ENCODE measurements around the gene PI16.

The PI16 gene

GRCh38 chr6:36954262-36954931, at the start of gene PI16:
PI16 (plus strand) TSS chr6:36954738; CDS start chr6:36954761, 23 bp downstream.
- no peaks in the 10 kb centered on the region for H3K36me3 ChIP-seq (ENCODE audit: control insufficient read depth, insufficient read depth, low read length)
- H3K9me3 ChIP-seq (ENCODE audit: control insufficient read depth, insufficient read depth, low read depth, low read length), result no peaks in the 10 kb centered on the region
- no peak within 1 kb of the TSS for H3K27ac ChIP-seq (ENCODE audit: low read depth, low read length)
- no peak within 1 kb of the TSS for H3K9ac ChIP-seq (ENCODE audit: low read length)
- H3K4me1 ChIP-seq (ENCODE audit: control insufficient read depth, insufficient read depth, low read length), result peaks cover 8% of the 10 kb centered on the region
- H3K4me3 ChIP-seq (ENCODE audit: low read depth, low read length), result no peak within 1 kb of the TSS
- no peaks in the 10 kb centered on the region for H3K27me3 ChIP-seq (ENCODE audit: control insufficient read depth, insufficient read depth, low read length)

- Histone ChIP-seq H3K27me3 (ENCODE audit: control insufficient read depth, insufficient read depth, low read length) (no peaks in the 10 kb centered on the region), H3K9ac (ENCODE audit: low read length) (no peak overlapping the region), H3K4me3 (ENCODE audit: low read depth, low read length) (no peak overlapping the region), H3K27ac (ENCODE audit: low read depth, low read length) (no peak overlapping the region), H3K4me1 (ENCODE audit: control insufficient read depth, insufficient read depth, low read length) (no peaks in the 10 kb centered on the region), H3K9me3 (ENCODE audit: control insufficient read depth, insufficient read depth, low read depth, low read length) (no peaks in the 10 kb centered on the region), H3K36me3 (ENCODE audit: control insufficient read depth, insufficient read depth, low read length) (peaks cover 13% of the 10 kb centered on the region)
Observed at GRCh38 chr6:36904851-36905393, 49.6 kb upstream of the PI16 start.

DNA sequence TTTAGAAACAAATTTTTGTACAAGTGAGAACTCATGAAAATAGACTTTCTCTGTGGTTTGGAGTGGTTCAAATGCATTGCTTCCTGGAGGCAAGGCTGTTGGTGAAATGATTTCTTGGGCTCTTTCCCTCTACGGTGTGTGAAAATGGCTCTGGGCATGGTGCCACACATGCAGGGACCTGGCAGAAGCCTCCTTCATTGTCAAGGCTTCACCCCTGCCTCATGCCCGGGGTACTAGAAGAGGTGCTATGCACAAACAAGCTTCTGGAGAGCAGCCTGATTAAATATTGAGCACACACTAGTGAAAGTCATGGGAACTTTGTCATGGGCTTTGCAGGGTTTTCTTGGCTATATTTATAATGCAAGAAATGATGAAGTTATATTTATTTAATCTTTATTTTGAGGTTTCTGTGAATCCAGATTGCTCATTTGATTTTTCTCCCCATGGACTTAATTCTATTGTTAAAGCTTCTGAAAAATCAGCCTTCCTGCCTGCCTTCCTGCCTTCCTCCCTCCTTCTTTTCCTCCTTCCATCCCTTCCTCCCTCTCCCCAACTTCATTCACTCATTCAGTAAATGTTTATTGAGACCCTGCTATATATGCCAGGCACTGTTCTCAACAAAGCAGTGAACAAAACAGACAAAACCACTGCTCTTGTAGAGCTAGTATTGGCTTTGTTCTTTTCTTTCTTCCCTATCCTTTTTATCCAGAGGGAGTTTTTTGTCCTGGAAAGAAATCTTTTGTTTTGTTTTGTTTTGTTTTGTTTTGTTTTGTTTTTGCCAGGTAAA, 47.8 kb upstream of the PI16 start:
- H3K27ac ChIP-seq (ENCODE audit: low read depth, low read length), result no peak overlapping the region
- H3K9ac ChIP-seq (ENCODE audit: low read length), result no peak overlapping the region
- no peaks in the 10 kb centered on the region for H3K9me3 ChIP-seq (ENCODE audit: control insufficient read depth, insufficient read depth, low read depth, low read length)
- H3K27me3 ChIP-seq (ENCODE audit: control insufficient read depth, insufficient read depth, low read length), result no peaks in the 10 kb centered on the region
- H3K4me3 ChIP-seq (ENCODE audit: low read depth, low read length), result no peak overlapping the region
- peaks cover 13% of the 10 kb centered on the region for H3K36me3 ChIP-seq (ENCODE audit: control insufficient read depth, insufficient read depth, low read length)
- H3K4me1 ChIP-seq (ENCODE audit: control insufficient read depth, insufficient read depth, low read length), result no peaks in the 10 kb centered on the region

- Histone ChIP-seq H3K4me3 (ENCODE audit: low read depth, low read length) (no peak overlapping the region), H3K27ac (ENCODE audit: low read depth, low read length) (no peak overlapping the region), H3K4me1 (ENCODE audit: control insufficient read depth, insufficient read depth, low read length) (no peaks in the 10 kb centered on the region), H3K9ac (ENCODE audit: low read length) (no peak overlapping the region), H3K36me3 (ENCODE audit: control insufficient read depth, insufficient read depth, low read length) (peaks cover 4% of the 10 kb centered on the region), H3K27me3 (ENCODE audit: control insufficient read depth, insufficient read depth, low read length) (no peaks in the 10 kb centered on the region), H3K9me3 (ENCODE audit: control insufficient read depth, insufficient read depth, low read depth, low read length) (no peaks in the 10 kb centered on the region)
Observed at GRCh38 chr6:36907781-36908180, 46.8 kb upstream of the PI16 start.

DNA sequence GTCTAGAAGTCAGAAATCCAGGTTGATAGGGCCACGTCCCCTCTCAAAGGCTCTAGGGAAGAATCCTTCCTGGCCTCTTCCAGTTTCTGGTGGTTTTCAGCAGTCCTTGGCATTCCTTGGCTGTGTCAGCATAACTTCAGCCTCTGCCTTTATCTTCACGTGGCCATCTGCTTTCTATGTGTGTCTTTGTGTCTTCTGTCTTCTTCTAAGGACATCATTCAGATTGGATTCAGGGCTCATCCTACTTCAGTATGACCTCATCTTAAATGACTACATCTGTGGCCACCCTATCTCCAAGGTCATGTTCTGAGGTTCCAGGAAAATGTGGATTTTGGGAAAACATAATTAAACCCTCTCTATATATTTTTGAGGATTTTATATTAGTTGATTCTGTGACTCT, 45.8 kb upstream of the PI16 start:
- Histone ChIP-seq H3K4me1 (ENCODE audit: control insufficient read depth, insufficient read depth, low read length) (no peaks in the 10 kb centered on the region), H3K4me3 (ENCODE audit: low read depth, low read length) (no peak overlapping the region), H3K9ac (ENCODE audit: low read length) (no peak overlapping the region), H3K27ac (ENCODE audit: low read depth, low read length) (no peak overlapping the region), H3K27me3 (ENCODE audit: control insufficient read depth, insufficient read depth, low read length) (no peaks in the 10 kb centered on the region), H3K36me3 (ENCODE audit: control insufficient read depth, insufficient read depth, low read length) (peaks cover 4% of the 10 kb centered on the region), H3K9me3 (ENCODE audit: control insufficient read depth, insufficient read depth, low read depth, low read length) (no peaks in the 10 kb centered on the region)

GRCh38 chr6:36912030-36912454, 42.5 kb upstream of the PI16 start:
- no peak overlapping the region for H3K9ac ChIP-seq (ENCODE audit: low read length)
- H3K27ac ChIP-seq (ENCODE audit: low read depth, low read length), result no peak overlapping the region
- 0 out of 2 replicates have a peak, but pooled peaks cover 6% of the 10 kb centered on the region for H3K4me1 ChIP-seq (ENCODE audit: control insufficient read depth, insufficient read depth, low read length)
- no peak overlapping the region for H3K4me3 ChIP-seq (ENCODE audit: low read depth, low read length)
- H3K9me3 ChIP-seq (ENCODE audit: control insufficient read depth, insufficient read depth, low read depth, low read length), result no peaks in the 10 kb centered on the region
- no peaks in the 10 kb centered on the region for H3K27me3 ChIP-seq (ENCODE audit: control insufficient read depth, insufficient read depth, low read length)
- H3K36me3 ChIP-seq (ENCODE audit: control insufficient read depth, insufficient read depth, low read length), result no peaks in the 10 kb centered on the region; the same call in 1 of the 2 replicates

- H3K27me3 ChIP-seq (ENCODE audit: control insufficient read depth, insufficient read depth, low read length), result no peaks in the 10 kb centered on the region
- H3K9ac ChIP-seq (ENCODE audit: low read length), result no peak overlapping the region
- H3K36me3 ChIP-seq (ENCODE audit: control insufficient read depth, insufficient read depth, low read length), result no peaks in the 10 kb centered on the region; the same call in 1 of the 2 replicates
- 0 out of 2 replicates have a peak, but pooled peaks cover 6% of the 10 kb centered on the region for H3K4me1 ChIP-seq (ENCODE audit: control insufficient read depth, insufficient read depth, low read length)
- H3K27ac ChIP-seq (ENCODE audit: low read depth, low read length), result no peak overlapping the region
- H3K9me3 ChIP-seq (ENCODE audit: control insufficient read depth, insufficient read depth, low read depth, low read length), result no peaks in the 10 kb centered on the region
- no peak overlapping the region for H3K4me3 ChIP-seq (ENCODE audit: low read depth, low read length)
Observed at GRCh38 chr6:36912586-36912985, 42.0 kb upstream of the PI16 start.

DNA sequence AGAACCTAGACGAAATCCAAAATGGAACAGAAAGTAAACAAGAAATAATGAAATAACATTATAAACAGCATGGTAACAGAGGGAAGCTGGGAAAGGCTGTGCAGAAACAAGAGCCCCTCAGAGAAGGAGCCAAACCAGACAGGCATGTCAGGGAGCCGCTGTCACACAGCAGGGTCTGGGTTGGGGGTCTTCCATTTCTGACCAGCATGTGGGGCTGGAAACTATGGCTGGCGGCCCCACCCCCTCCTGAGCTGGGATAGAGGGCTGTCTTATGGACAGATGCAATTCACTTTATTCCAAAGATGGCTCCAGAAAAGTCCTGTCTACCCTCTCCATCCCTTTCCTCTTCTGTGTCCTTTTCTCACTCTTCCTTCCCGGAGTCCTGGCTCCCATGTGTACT, 41.5 kb upstream of the PI16 start:
- H3K9ac ChIP-seq (ENCODE audit: low read length), result no peak overlapping the region
- 0 out of 2 replicates have a peak, but pooled peaks cover 6% of the 10 kb centered on the region for H3K4me1 ChIP-seq (ENCODE audit: control insufficient read depth, insufficient read depth, low read length)
- H3K27ac ChIP-seq (ENCODE audit: low read depth, low read length), result no peak overlapping the region
- no peak overlapping the region for H3K4me3 ChIP-seq (ENCODE audit: low read depth, low read length)
- H3K27me3 ChIP-seq (ENCODE audit: control insufficient read depth, insufficient read depth, low read length), result no peaks in the 10 kb centered on the region
- H3K36me3 ChIP-seq (ENCODE audit: control insufficient read depth, insufficient read depth, low read length), result no peaks in the 10 kb centered on the region; the same call in 1 of the 2 replicates
- no peaks in the 10 kb centered on the region for H3K9me3 ChIP-seq (ENCODE audit: control insufficient read depth, insufficient read depth, low read depth, low read length)

DNA sequence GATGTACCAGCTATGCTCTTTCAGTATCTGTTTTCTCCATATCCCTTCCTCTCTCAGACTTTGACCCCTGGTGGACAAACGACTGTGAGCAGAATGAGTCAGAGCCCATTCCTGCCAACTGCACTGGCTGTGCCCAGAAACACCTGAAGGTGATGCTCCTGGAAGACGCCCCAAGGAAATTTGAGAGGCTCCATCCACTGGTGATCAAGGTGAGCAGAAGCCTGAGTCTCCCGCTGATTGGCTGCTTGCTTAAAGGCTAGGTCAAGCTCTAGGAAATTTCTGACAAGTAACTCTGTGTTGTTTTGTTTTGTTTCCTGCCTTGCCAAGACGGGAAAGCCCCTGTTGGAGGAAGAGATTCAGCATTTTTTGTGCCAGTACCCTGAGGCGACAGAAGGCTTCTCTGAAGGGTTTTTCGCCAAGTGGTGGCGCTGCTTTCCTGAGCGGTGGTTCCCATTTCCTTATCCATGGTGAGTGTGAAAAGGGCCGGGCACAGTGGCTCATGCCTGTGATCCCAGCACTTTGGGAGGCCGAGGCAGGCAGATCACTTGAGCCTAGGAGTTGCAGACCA, 40.2 kb upstream of the PI16 start:
- Histone ChIP-seq H3K9ac (ENCODE audit: low read length) (no peak overlapping the region), H3K9me3 (ENCODE audit: control insufficient read depth, insufficient read depth, low read depth, low read length) (no peaks in the 10 kb centered on the region), H3K36me3 (ENCODE audit: control insufficient read depth, insufficient read depth, low read length) (no peaks in the 10 kb centered on the region; the same call in 1 of the 2 replicates), H3K4me1 (ENCODE audit: control insufficient read depth, insufficient read depth, low read length) (0 out of 2 replicates have a peak, but pooled peaks cover 6% of the 10 kb centered on the region), H3K27me3 (ENCODE audit: control insufficient read depth, insufficient read depth, low read length) (no peaks in the 10 kb centered on the region), H3K4me3 (ENCODE audit: low read depth, low read length) (no peak overlapping the region), H3K27ac (ENCODE audit: low read depth, low read length) (no peak overlapping the region)

GRCh38 chr6:36915599-36915998, 38.9 kb upstream of the PI16 start:
- Histone ChIP-seq H3K27ac (ENCODE audit: low read depth, low read length) (no peak overlapping the region), H3K9me3 (ENCODE audit: control insufficient read depth, insufficient read depth, low read depth, low read length) (no peaks in the 10 kb centered on the region), H3K27me3 (ENCODE audit: control insufficient read depth, insufficient read depth, low read length) (no peaks in the 10 kb centered on the region), H3K9ac (ENCODE audit: low read length) (no peak overlapping the region), H3K4me1 (ENCODE audit: control insufficient read depth, insufficient read depth, low read length) (0 out of 2 replicates have a peak, but pooled peaks cover 6% of the 10 kb centered on the region), H3K4me3 (ENCODE audit: low read depth, low read length) (no peak overlapping the region), H3K36me3 (ENCODE audit: control insufficient read depth, insufficient read depth, low read length) (peaks cover 5% of the 10 kb centered on the region)
